Measurements from ENCODE around the gene RS1.

- no peak for TF ChIP-seq CTCF (IDR thresholded peaks at IDR 0.05)
- no peak for TF ChIP-seq POLR2A (IDR thresholded peaks at IDR 0.05)
Observed at GRCh38 chrX:18591834-18592233, 80.1 kb downstream of the RS1 start.
